Central memory CD8-positive, alpha-beta T cell (primary cell): Measurements from ENCODE around the gene TMEM163.
"Not testable (repeated sequence)": the region's sequence is repeated elsewhere in the genome, so short reads cannot be mapped to it uniquely, and the experiment has no call there.

ENCODE experiments used
- ATAC-seq: fragments of 150-1000 bp; cut with Tn5 transposase; replicated peaks from 2 replicates; pipeline ENCODE4 v1.10.0; 2022; ENCODE audit warnings: mild to moderate bottlenecking, moderate FRiP score, moderate number of reproducible peaks; ENCODE audit not compliant: poor library complexity, severe bottlenecking; ENCODE audit errors: extremely low read depth
- DNase-seq, 2 donors: peaks; one replicate each; pipeline ENCODE4 v3.0.0; 2021; ENCODE audit warnings: low spot score in 2 of 2
- H3K27ac Mint-ChIP-seq: one replicate; pipeline ENCODE4 v1.8.0; 2022; ENCODE audit warnings: low read depth, mild to moderate bottlenecking, moderate library complexity, mixed read lengths
- H3K27me3 Mint-ChIP-seq: one replicate; pipeline ENCODE4 v1.8.0; 2022; ENCODE audit warnings: mixed read lengths
- H3K36me3 Mint-ChIP-seq: one replicate; pipeline ENCODE4 v1.8.0; 2022; ENCODE audit warnings: mild to moderate bottlenecking, moderate library complexity, mixed read lengths; ENCODE audit not compliant: insufficient read depth
- H3K4me1 Mint-ChIP-seq: one replicate; pipeline ENCODE4 v1.8.0; 2022; ENCODE audit warnings: mixed read lengths
- H3K4me3 Mint-ChIP-seq: one replicate; pipeline ENCODE4 v1.8.0; 2022; ENCODE audit warnings: mild to moderate bottlenecking, moderate library complexity, mixed read lengths
- H3K9me3 Mint-ChIP-seq: one replicate; pipeline ENCODE4 v1.8.0; 2022; ENCODE audit warnings: mixed read lengths

The TMEM163 gene

GRCh38 chr2:134507159-134507558 is 211.6 kb downstream of the TMEM163 start:
- H3K4me3 Mint-ChIP-seq, H3K36me3 Mint-ChIP-seq, DNase-seq, ATAC-seq, H3K27me3 Mint-ChIP-seq, H3K9me3 Mint-ChIP-seq, H3K4me1 Mint-ChIP-seq, H3K27ac Mint-ChIP-seq: not testable (repeated sequence)

- H3K9me3 Mint-ChIP-seq, result no peaks in the 10 kb centered on the region
- H3K4me3 Mint-ChIP-seq, result no peak overlapping the region
- no peak for ATAC-seq
- H3K27ac Mint-ChIP-seq, result no peak overlapping the region
- DNase-seq, result no peak
- no peaks in the 10 kb centered on the region for H3K4me1 Mint-ChIP-seq
- peaks cover 2% of the 10 kb centered on the region for H3K36me3 Mint-ChIP-seq
- H3K27me3 Mint-ChIP-seq, result no peaks in the 10 kb centered on the region
Measured at GRCh38 chr2:134505446-134505845, 213.4 kb downstream of the TMEM163 start.

GRCh38 chr2:134504586-134505336 is 214.0 kb downstream of the TMEM163 start:
- Mint-ChIP-seq H3K27ac (no peak overlapping the region), H3K4me3 (no peak overlapping the region)
- no peak for DNase-seq

GRCh38 chr2:134502104-134502503 is 216.7 kb downstream of the TMEM163 start:
- H3K27ac Mint-ChIP-seq, result no peak overlapping the region
- H3K9me3 Mint-ChIP-seq, result no peaks in the 10 kb centered on the region
- ATAC-seq, result no peak
- H3K27me3 Mint-ChIP-seq, result no peaks in the 10 kb centered on the region
- H3K36me3 Mint-ChIP-seq, result peaks cover 2% of the 10 kb centered on the region
- DNase-seq, result no peak
- H3K4me1 Mint-ChIP-seq, result no peaks in the 10 kb centered on the region
- no peak overlapping the region for H3K4me3 Mint-ChIP-seq

More at GRCh38 chr2:134504586-134505336, 214.0 kb downstream of the TMEM163 start:
- peaks cover 2% of the 10 kb centered on the region for H3K36me3 Mint-ChIP-seq
- ATAC-seq, result no peak
- H3K27me3 Mint-ChIP-seq, result no peaks in the 10 kb centered on the region
- H3K4me1 Mint-ChIP-seq, result no peaks in the 10 kb centered on the region
- H3K9me3 Mint-ChIP-seq, result no peaks in the 10 kb centered on the region

- Mint-ChIP-seq H3K27me3 (no peaks in the 10 kb centered on the region), H3K9me3 (no peaks in the 10 kb centered on the region), H3K4me3 (no peak overlapping the region), H3K27ac (no peak overlapping the region), H3K36me3 (peaks cover 2% of the 10 kb centered on the region), H3K4me1 (no peaks in the 10 kb centered on the region)
- no peak for DNase-seq
- ATAC-seq, result no peak
Measured at GRCh38 chr2:134501476-134502091, 217.2 kb downstream of the TMEM163 start.

GRCh38 chr2:134500211-134500935 is 218.4 kb downstream of the TMEM163 start:
- Mint-ChIP-seq H3K27ac (no peak overlapping the region), H3K27me3 (no peaks in the 10 kb centered on the region), H3K36me3 (peaks cover 2% of the 10 kb centered on the region)

GRCh38 chr2:134499307-134499926 is 219.4 kb downstream of the TMEM163 start:
- H3K36me3 Mint-ChIP-seq, result peaks cover 2% of the 10 kb centered on the region
- no peak overlapping the region for H3K27ac Mint-ChIP-seq
- H3K4me1 Mint-ChIP-seq, result no peaks in the 10 kb centered on the region
- H3K27me3 Mint-ChIP-seq, result peaks cover under 1% of the 10 kb centered on the region
- DNase-seq (no peak), ATAC-seq (no peak)
- H3K9me3 Mint-ChIP-seq, result no peaks in the 10 kb centered on the region
- no peak overlapping the region for H3K4me3 Mint-ChIP-seq

More at GRCh38 chr2:134500211-134500935, 218.4 kb downstream of the TMEM163 start:
- Mint-ChIP-seq H3K4me1 (no peaks in the 10 kb centered on the region), H3K9me3 (no peaks in the 10 kb centered on the region), H3K4me3 (no peak overlapping the region)
- ATAC-seq (no peak), DNase-seq (no peak)

GRCh38 chr2:134498654-134499053 is 220.1 kb downstream of the TMEM163 start:
- no peaks in the 10 kb centered on the region for H3K9me3 Mint-ChIP-seq
- H3K36me3 Mint-ChIP-seq, result no peaks in the 10 kb centered on the region
- H3K4me1 Mint-ChIP-seq, result no peaks in the 10 kb centered on the region
- H3K4me3 Mint-ChIP-seq, result no peak overlapping the region
- no peak for DNase-seq
- no peak for ATAC-seq
- no peak overlapping the region for H3K27ac Mint-ChIP-seq
- peaks cover 8% of the 10 kb centered on the region for H3K27me3 Mint-ChIP-seq

GRCh38 chr2:134493797-134494196 is 225.0 kb downstream of the TMEM163 start:
- H3K9me3 Mint-ChIP-seq, result no peaks in the 10 kb centered on the region

GRCh38 chr2:134491771-134492441 is 226.9 kb downstream of the TMEM163 start:
- ATAC-seq (no peak), DNase-seq (no peak)
- H3K27ac Mint-ChIP-seq, result no peak overlapping the region
- H3K27me3 Mint-ChIP-seq, result peaks cover 49% of the 10 kb centered on the region
- H3K4me3 Mint-ChIP-seq, result no peak overlapping the region
- peaks cover 6% of the 10 kb centered on the region for H3K4me1 Mint-ChIP-seq
- peaks cover 2% of the 10 kb centered on the region for H3K36me3 Mint-ChIP-seq
- H3K9me3 Mint-ChIP-seq, result no peaks in the 10 kb centered on the region

More at GRCh38 chr2:134493797-134494196, 225.0 kb downstream of the TMEM163 start:
- Mint-ChIP-seq H3K27me3 (peaks cover 42% of the 10 kb centered on the region), H3K36me3 (peaks cover 2% of the 10 kb centered on the region), H3K4me3 (no peak overlapping the region), H3K27ac (no peak overlapping the region), H3K4me1 (peaks cover 6% of the 10 kb centered on the region)
- ATAC-seq (no peak), DNase-seq (no peak)

GRCh38 chr2:134491022-134491421 is 227.8 kb downstream of the TMEM163 start:
- peaks cover 49% of the 10 kb centered on the region for H3K27me3 Mint-ChIP-seq
- no peak for ATAC-seq
- H3K4me3 Mint-ChIP-seq, result no peak overlapping the region
- H3K9me3 Mint-ChIP-seq, result no peaks in the 10 kb centered on the region
- peaks cover 6% of the 10 kb centered on the region for H3K4me1 Mint-ChIP-seq
- peaks cover 2% of the 10 kb centered on the region for H3K36me3 Mint-ChIP-seq
- DNase-seq, result no peak
- no peak overlapping the region for H3K27ac Mint-ChIP-seq

- peaks cover 49% of the 10 kb centered on the region for H3K27me3 Mint-ChIP-seq
- H3K36me3 Mint-ChIP-seq, result peaks cover 2% of the 10 kb centered on the region
- H3K9me3 Mint-ChIP-seq, result no peaks in the 10 kb centered on the region
- peaks cover 6% of the 10 kb centered on the region for H3K4me1 Mint-ChIP-seq
- no peak overlapping the region for H3K27ac Mint-ChIP-seq
- H3K4me3 Mint-ChIP-seq, result no peak overlapping the region
- DNase-seq, result no peak
- no peak for ATAC-seq
Measured at GRCh38 chr2:134490559-134490958, 228.2 kb downstream of the TMEM163 start.
